ENCODE measurements around the gene SMIM5. TPM values are rescaled to one million over a fixed set of nuclear protein-coding genes. Genes with fewer than 3 reads are reported as not detected.

The SMIM5 gene
- total and polyA plus RNA-seq, 2 of the 13 experiments (the other 11 are each of a cell fraction or from before 2014, with no cell fraction given) = not detected

- TF ChIP-seq CTCF (CRISPR knock-in tag; IDR thresholded peaks at IDR 0.05) (0 out of 2 replicates have a peak, but pooled peaks have one; percentile 15), SNAPC4 (CRISPR knock-in tag; IDR thresholded peaks at IDR 0.05) (no peak), ZNF660 (CRISPR knock-in tag; IDR thresholded peaks at IDR 0.05; ENCODE audit: borderline replicate concordance, low read depth) (no peak), ZNF569 (CRISPR knock-in tag; IDR thresholded peaks at IDR 0.05; ENCODE audit: borderline replicate concordance) (peak; percentile 50; the same call in 1 of the 2 replicates), PCBP2 (optimal IDR thresholded peaks at IDR 0.05; ENCODE audit: low read depth, low read length, poor library complexity, severe bottlenecking) (no peak), MAZ (IDR thresholded peaks at IDR 0.05; ENCODE audit: borderline replicate concordance, low read depth, low read length) (peak; percentile 61; the same call in 1 of the 2 replicates), MAZ (CRISPR knock-in tag; IDR thresholded peaks at IDR 0.05; ENCODE audit: low read depth) (peak; percentile 28; the same call in 1 of the 2 replicates), DR1 (CRISPR knock-in tag; IDR thresholded peaks at IDR 0.05) (peak; percentile 78), ZFAT (CRISPR knock-in tag; conservative IDR thresholded peaks at IDR 0.05) (no peak), FOXO1 (CRISPR knock-in tag; IDR thresholded peaks at IDR 0.05) (no peak), ZNF18 (CRISPR knock-in tag; IDR thresholded peaks at IDR 0.05; ENCODE audit: insufficient replicate concordance) (peak; percentile 60), NR2F2 (IDR thresholded peaks at IDR 0.05; ENCODE audit: borderline replicate concordance, low read depth) (no peak), ZFP62 (CRISPR knock-in tag; IDR thresholded peaks at IDR 0.05) (no peak), ZEB1 (IDR thresholded peaks at IDR 0.05; ENCODE audit: insufficient replicate concordance, low read depth) (peak; percentile 16), ZBTB7B (CRISPR knock-in tag; IDR thresholded peaks at IDR 0.05) (peak; percentile 63), ZNF354B (CRISPR knock-in tag; IDR thresholded peaks at IDR 0.05) (no peak), CSRNP2 (CRISPR knock-in tag; conservative IDR thresholded peaks at IDR 0.05; ENCODE audit: low read depth) (no peak), ZNF367 (CRISPR knock-in tag; IDR thresholded peaks at IDR 0.05; ENCODE audit: borderline replicate concordance) (no peak)
Observed at GRCh38 chr17:75666959-75667790, 33.9 kb downstream of the SMIM5 start, which contains the start of the genes RECQL5 and SAP30BP (continued).

All from HepG2 (cell line).